Stimulated activated naive CD8-positive, alpha-beta T cell treated with anti-CD3 and anti-CD28 coated beads, Interleukin-15, Interleukin-2, amounts not matched to agents 100 ng/mL and 50 ng/mL, for 24 hours (primary cell): ENCODE measurements around the gene AFF3.

Experiments
- H3K27ac Mint-ChIP-seq: one replicate; pipeline ENCODE4 v1.8.0; 2021; ENCODE audit warnings: mild to moderate bottlenecking, mixed read lengths
- H3K27me3 Mint-ChIP-seq: one replicate; pipeline ENCODE4 v1.8.0; 2021; ENCODE audit warnings: mixed read lengths
- H3K36me3 Mint-ChIP-seq: one replicate; pipeline ENCODE4 v1.8.0; 2021; ENCODE audit warnings: low read depth, mixed read lengths
- H3K4me1 Mint-ChIP-seq: one replicate; pipeline ENCODE4 v1.8.0; 2021; ENCODE audit warnings: low read depth, mixed read lengths
- H3K4me3 Mint-ChIP-seq: one replicate; pipeline ENCODE4 v1.8.0; 2021; ENCODE audit warnings: mild to moderate bottlenecking, mixed read lengths
- H3K9me3 Mint-ChIP-seq: one replicate; pipeline ENCODE4 v1.8.0; 2021; ENCODE audit warnings: mixed read lengths

The AFF3 gene

DNA sequence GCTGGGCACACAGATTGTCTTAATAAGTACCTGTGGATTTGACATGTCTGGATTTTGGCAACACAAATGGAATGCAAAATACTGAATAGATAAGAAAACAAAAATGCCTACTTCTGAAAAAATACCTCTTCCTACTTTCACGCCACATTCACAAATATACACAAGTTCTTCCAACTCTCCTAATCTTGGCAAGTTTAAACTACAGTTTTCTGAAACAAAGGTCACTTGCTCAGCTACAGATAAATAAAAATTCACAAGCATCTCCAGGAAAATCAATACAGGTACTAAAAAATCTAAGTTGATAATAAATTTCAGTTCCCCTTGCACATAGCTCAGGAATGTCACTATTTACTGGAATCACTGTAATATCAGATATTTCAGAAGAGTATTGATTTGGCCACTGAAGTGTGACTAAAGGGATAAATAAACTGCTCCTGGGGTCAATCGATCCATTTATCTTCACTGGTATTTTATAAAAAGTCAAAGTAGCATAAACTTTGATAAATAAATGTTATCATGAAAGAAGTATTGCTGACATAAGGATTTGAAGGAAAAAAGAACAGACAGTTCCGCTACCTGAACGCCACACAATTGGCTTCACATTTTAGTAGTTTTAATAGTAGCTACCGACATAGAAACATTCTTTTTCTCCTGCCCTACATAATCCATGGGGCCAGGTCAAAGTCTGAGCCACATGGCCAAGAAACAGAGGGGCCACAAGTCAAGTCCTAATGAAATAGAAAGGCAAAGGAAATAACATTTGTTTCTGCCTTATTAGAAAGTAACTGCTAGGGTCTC, 243.1 kb downstream of the AFF3 start:
- Mint-ChIP-seq H3K27ac (no peak overlapping the region), H3K4me3 (no peak overlapping the region), H3K9me3 (no peaks in the 10 kb centered on the region), H3K36me3 (no peaks in the 10 kb centered on the region), H3K27me3 (no peaks in the 10 kb centered on the region), H3K4me1 (no peaks in the 10 kb centered on the region)

DNA sequence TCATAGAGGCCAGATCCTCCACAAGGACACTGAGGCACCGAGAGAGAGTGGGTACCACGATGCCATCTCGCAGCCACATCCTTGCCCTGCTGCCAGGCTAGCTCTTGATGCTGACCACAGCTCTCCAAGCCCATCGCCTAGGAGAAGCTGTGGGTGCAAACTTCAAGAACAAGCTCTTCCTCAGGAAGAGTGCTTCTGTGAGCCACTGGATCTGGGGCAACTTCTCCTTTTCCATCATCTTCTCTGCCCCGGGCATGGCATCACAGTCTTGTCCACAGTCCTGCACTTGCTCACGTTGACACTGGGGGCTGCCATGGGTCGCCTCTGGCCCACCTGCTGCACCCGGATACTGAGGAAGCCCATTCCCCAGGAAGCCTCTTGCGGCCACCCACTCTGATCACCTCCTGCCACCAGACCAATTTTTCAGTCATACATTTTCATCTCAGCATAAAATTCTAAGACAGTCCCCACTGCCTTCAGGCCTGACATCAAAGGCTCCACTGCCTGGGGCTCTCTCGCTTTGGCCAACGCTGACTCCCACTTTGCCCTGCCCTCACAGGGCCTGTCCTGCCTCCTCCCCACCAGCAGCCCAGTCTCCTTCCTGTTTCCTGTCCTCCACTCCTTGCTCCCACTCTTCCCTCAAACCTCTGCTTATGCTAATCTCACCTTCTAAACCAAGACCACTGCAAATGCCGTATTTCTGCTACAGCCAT, 243.9 kb downstream of the AFF3 start:
- no peaks in the 10 kb centered on the region for H3K36me3 Mint-ChIP-seq
- no peak overlapping the region for H3K4me3 Mint-ChIP-seq
- H3K9me3 Mint-ChIP-seq: no peaks in the 10 kb centered on the region
- no peaks in the 10 kb centered on the region for H3K27me3 Mint-ChIP-seq
- H3K27ac Mint-ChIP-seq: no peak overlapping the region
- H3K4me1 Mint-ChIP-seq: no peaks in the 10 kb centered on the region

DNA sequence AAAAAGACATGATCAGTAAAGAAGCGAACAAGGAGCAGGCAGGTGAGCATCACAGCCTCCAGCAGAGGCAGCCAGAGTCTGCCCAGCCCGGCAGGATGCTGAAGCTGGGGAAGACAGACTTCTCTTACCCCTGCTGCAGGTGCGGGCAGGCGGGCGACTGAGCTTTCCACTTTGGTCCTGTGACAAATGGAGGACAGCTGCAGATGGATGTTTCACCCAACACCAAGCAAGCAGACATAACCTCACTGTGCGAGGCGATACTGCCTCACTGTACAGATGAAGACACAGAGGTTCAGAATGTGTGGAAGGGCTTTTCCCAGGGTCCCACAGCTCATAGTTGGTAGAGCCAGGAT, 251.0 kb downstream of the AFF3 start:
- Mint-ChIP-seq H3K9me3 (no peaks in the 10 kb centered on the region), H3K36me3 (no peaks in the 10 kb centered on the region), H3K27me3 (no peaks in the 10 kb centered on the region), H3K4me1 (no peaks in the 10 kb centered on the region), H3K4me3 (no peak overlapping the region), H3K27ac (no peak overlapping the region)

DNA sequence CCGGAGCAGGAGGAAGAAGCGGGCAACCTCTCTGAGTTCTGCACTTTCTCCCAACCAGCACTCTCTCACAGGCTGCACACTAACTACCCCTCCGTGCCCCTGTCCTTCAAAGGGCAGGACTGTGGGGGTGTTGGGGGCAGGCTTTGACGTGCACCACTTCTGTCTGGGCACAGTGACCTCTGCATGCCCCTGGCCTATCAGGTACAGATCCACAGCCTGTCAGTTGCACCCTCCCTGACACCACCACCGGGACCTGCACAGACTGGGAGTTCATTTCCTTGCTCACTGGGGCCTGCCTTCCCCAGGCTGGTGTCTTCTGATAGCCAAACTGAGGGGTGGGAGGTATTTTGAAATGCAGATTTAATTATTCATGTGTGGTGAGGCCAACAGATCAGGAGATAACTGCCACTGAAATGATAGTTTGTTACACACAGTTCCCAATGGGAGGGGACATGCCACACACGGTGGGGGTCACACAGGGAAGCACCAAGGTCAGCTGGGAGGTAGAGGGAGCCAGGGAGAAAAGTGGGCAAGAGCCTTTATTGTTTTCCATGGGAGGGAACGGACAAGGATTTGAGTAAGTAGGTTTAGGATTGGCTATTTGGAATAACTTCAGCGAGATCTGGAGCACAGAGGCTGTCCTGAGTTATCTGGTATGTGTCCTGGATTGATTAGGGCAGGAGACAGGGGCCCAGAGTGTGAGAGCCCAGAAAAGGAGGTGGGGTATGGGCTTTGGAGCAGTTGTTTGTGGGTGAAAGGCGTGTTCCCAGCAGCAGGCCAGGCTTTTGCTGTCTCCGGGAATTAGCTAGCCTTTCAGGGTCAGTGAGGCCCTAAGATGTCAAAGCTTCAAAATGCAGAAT, 251.6 kb downstream of the AFF3 start:
- no peaks in the 10 kb centered on the region for H3K36me3 Mint-ChIP-seq
- H3K4me3 Mint-ChIP-seq: no peak overlapping the region
- H3K4me1 Mint-ChIP-seq: no peaks in the 10 kb centered on the region

DNA sequence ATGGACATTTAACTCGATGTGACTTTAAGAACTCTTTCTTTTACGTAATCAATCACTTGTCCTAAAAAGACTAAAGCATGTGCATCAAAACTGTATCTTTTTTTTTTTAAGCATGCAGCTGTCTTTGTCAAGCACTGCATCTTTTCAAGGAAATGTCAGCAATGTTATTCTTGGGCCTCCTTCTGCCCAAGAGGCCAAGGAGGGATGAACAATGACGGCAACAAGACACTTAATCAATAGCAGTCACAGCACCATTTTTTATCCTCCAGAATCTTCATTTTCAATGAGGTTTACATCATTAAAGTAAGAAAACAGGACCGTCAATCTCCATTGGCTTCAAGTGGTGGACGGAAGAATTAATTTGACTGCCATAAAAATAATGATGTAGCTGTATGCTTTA, 253.8 kb downstream of the AFF3 start:
- no peaks in the 10 kb centered on the region for H3K4me1 Mint-ChIP-seq
- no peaks in the 10 kb centered on the region for H3K36me3 Mint-ChIP-seq
- no peak overlapping the region for H3K4me3 Mint-ChIP-seq
- no peak overlapping the region for H3K27ac Mint-ChIP-seq
- no peaks in the 10 kb centered on the region for H3K27me3 Mint-ChIP-seq
- H3K9me3 Mint-ChIP-seq: no peaks in the 10 kb centered on the region

More for the DNA sequence above, 251.6 kb downstream of the AFF3 start:
- no peaks in the 10 kb centered on the region for H3K9me3 Mint-ChIP-seq
- H3K27me3 Mint-ChIP-seq: no peaks in the 10 kb centered on the region
- H3K27ac Mint-ChIP-seq: no peak overlapping the region

DNA sequence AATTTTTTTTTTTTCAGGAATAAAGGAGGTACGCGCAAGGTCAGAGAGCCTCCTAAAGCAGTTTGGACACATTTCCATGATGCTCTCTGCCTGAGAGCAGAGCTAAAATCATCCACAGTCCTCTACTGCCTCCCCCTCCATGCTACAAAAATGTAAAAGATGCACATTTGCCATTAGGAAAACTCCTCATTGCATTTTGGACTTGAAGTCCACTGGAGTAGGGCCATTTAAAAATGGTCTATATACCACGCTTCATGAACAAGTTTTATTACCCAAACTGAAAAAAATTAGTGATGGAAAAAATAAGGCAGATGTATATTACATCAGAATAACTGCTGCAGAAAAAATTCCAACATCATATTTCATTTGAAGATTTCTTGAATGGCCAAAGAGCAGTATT, 256.0 kb downstream of the AFF3 start:
- Mint-ChIP-seq H3K27ac (no peak overlapping the region), H3K9me3 (no peaks in the 10 kb centered on the region), H3K4me3 (no peak overlapping the region), H3K36me3 (no peaks in the 10 kb centered on the region), H3K4me1 (no peaks in the 10 kb centered on the region), H3K27me3 (no peaks in the 10 kb centered on the region)

DNA sequence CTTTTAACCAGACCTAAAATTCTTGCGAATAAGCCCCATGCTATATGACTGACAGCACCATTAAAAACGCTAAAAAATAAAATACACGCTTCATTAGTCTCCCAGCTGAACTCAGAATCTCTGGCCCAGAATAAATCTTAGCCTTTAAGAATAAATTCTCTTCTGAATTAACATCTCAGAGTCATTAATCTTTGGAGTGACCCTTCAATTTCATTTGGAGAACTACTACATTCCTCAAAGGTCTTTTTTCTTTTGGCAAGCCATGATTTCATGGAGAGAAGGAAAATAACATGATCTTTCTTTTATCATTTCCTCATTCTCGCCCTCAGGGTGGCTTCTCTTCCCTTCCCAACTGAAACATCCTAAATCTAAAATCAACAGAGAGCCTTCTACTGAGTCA, 259.0 kb downstream of the AFF3 start:
- Mint-ChIP-seq H3K4me1 (peaks cover 21% of the 10 kb centered on the region), H3K4me3 (no peak overlapping the region), H3K36me3 (no peaks in the 10 kb centered on the region), H3K27me3 (no peaks in the 10 kb centered on the region), H3K27ac (no peak overlapping the region), H3K9me3 (no peaks in the 10 kb centered on the region)

DNA sequence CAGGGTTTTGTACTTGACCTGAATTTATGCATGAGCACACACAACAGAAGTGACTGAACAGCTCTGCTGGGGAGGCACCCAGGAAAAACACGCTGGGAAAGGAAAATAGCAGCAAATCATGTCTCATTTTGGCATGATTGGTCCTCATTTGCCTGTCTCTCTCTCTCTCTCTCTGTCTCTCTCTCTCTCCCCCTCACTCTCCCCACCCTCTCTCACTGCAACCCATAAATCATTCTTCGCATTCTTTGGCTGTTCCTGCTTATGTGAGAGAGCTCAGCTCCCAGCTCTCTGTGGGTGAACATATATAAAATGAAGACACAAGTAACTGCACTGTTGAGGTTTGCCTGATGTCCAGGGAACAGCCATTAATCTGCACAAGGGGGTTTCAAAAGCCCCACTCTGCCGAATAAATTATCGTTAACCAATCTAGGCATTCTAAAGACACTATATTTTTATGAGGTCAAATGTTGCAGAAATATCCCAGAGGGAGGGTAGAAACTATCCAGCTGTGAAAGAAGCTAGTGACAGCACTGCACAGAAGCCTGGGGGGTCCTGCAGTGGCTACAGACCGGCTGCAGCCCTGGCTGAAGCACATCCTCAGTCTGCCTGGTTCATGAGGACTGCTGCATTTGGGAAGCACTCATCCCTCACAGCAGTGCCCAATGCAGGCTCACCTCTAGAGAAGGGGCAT, 260.3 kb downstream of the AFF3 start:
- H3K27ac Mint-ChIP-seq: no peak overlapping the region
- H3K27me3 Mint-ChIP-seq: no peaks in the 10 kb centered on the region
- H3K9me3 Mint-ChIP-seq: no peaks in the 10 kb centered on the region
- H3K4me3 Mint-ChIP-seq: no peak overlapping the region
- no peaks in the 10 kb centered on the region for H3K36me3 Mint-ChIP-seq
- peaks cover 21% of the 10 kb centered on the region for H3K4me1 Mint-ChIP-seq

DNA sequence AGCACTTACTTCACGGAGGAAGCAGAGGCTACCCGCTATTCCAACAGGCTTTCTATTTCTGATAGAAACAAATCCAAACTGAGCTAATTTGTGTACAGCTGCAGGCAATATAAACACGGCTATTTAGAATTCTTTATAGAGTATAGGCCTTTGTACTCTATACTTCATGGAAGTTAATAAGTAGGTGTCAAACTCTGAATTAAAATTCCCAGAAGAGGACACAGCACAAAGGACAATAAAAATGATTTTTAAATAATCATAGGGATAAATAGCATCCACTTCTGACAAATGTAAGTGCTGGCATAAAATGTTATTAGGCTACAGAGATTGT, 261.5 kb downstream of the AFF3 start:
- no peaks in the 10 kb centered on the region for H3K9me3 Mint-ChIP-seq
- no peak overlapping the region for H3K27ac Mint-ChIP-seq
- H3K36me3 Mint-ChIP-seq: no peaks in the 10 kb centered on the region
- no peaks in the 10 kb centered on the region for H3K27me3 Mint-ChIP-seq
- H3K4me1 Mint-ChIP-seq: peaks cover 21% of the 10 kb centered on the region
- no peak overlapping the region for H3K4me3 Mint-ChIP-seq

DNA sequence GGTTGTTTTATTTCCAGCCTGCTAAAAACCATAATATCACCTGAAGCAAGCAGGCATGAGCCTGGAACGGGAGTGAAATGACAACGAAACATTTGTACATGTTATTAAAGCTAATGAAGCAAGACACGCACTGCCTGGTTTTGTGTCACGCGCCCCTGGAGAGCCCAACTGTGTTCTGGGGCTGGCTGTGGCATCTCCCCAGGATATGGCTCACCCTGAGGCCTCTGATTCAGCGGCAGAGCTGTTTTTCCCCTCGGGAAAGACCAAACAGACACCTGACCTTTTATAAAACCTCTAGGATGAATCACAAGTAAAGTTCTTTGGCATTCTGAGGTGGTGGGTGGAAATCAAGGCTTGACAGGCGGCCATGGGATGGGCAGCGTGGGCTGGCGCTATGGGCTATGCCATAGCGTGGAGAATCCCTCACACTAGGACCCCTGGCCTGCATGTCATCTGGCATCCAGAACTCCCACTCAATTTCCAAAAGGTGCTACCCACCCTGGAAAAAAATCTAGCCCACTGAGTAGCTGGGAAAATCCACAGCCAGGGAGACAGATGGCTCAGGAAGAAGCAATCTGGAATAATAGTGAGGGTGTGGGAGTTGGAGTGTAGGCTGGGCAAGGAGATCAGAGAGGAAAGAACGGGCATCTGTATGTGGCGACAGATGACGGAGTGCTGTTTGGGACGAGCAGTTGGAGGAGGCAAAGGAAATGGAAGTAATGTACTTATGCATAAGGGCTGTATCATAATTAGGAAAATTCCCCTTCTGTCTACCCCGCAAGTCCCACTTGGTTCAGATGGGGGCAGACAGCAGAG, 262.0 kb downstream of the AFF3 start:
- H3K27me3 Mint-ChIP-seq: no peaks in the 10 kb centered on the region
- H3K4me3 Mint-ChIP-seq: no peak overlapping the region
- peaks cover 21% of the 10 kb centered on the region for H3K4me1 Mint-ChIP-seq
- H3K36me3 Mint-ChIP-seq: no peaks in the 10 kb centered on the region
- no peaks in the 10 kb centered on the region for H3K9me3 Mint-ChIP-seq
- peak overlapping the region; percentile 41 for H3K27ac Mint-ChIP-seq

DNA sequence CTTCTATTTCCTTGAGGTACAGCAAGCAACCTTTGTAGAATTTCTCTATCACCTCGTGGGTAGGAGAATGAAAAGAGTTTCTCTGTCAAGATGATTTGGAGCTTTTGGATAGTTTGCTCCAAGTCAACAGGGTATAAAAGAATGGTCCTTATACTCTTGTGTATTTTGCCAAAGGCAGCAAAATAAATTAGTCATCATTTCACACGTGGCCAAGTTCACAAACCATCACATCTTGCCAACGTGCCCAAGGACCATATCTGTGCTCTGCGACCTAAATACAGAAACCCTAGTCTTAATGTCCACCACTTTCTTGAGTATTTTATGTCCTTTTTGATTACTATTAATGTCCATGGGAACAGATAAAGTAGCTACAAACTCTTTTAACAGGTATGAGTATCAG, 262.9 kb downstream of the AFF3 start:
- no peaks in the 10 kb centered on the region for H3K9me3 Mint-ChIP-seq
- no peaks in the 10 kb centered on the region for H3K36me3 Mint-ChIP-seq
- H3K27ac Mint-ChIP-seq: no peak overlapping the region
- H3K4me1 Mint-ChIP-seq: peaks cover 21% of the 10 kb centered on the region
- no peak overlapping the region for H3K4me3 Mint-ChIP-seq
- no peaks in the 10 kb centered on the region for H3K27me3 Mint-ChIP-seq

DNA sequence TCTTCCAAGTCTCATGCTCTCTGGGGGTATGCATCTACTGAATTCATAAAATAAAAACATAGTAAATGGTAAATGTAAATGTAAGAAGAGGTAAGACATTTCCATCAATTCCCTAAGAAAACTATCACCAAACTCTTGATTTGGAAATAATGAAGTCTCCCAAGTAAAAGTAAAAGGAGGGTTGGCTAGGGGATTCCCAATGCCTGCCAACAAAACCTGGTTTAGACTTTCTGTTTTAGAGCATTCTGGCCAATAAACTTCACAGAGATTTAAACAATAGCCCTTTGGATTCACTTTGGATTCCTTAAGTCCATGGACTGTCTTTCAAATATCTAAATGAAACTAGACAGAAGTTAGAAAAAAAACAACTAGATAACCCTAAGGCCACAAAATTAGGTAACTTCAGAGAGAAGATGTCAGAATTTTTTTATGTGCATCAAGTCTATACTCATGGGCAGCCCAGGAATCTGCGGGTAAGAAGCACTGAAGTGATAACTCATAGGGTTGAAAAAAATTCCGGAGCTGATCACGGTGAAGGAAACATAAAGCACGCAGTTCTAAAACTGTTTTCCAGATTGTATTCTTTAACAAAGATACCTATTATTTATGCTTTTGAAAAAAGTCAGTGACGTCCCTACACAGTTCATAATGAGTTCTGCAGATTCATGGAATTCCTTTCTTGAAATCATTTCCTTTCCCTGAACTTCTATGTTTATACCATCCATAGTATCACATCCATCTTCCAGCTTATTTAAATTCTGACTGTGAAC, 263.6 kb downstream of the AFF3 start:
- Mint-ChIP-seq H3K9me3 (no peaks in the 10 kb centered on the region), H3K27me3 (no peaks in the 10 kb centered on the region), H3K4me1 (peaks cover 21% of the 10 kb centered on the region), H3K36me3 (no peaks in the 10 kb centered on the region), H3K4me3 (no peak overlapping the region), H3K27ac (no peak overlapping the region)

DNA sequence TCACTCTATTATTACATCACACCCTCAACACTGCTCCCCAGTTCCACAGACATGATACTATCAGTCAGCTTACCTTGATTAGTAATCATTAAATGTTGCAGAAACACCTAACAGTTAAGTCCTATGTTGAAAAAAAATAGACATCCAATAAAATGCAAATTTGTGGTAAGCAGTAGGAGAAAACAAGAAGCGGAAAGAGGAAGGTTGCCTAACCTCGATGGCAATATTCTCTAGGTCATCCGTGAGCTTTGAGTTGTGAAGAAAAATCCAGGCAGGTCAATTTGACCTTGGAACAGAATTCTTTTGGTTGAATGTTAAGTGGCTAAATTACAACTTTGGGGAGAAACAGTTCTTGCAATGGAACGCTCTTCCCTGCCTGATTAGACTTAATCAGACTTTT, 264.4 kb downstream of the AFF3 start:
- no peak overlapping the region for H3K4me3 Mint-ChIP-seq
- H3K36me3 Mint-ChIP-seq: no peaks in the 10 kb centered on the region
- no peaks in the 10 kb centered on the region for H3K9me3 Mint-ChIP-seq
- no peaks in the 10 kb centered on the region for H3K27me3 Mint-ChIP-seq
- no peak overlapping the region for H3K27ac Mint-ChIP-seq
- H3K4me1 Mint-ChIP-seq: peaks cover 21% of the 10 kb centered on the region

DNA sequence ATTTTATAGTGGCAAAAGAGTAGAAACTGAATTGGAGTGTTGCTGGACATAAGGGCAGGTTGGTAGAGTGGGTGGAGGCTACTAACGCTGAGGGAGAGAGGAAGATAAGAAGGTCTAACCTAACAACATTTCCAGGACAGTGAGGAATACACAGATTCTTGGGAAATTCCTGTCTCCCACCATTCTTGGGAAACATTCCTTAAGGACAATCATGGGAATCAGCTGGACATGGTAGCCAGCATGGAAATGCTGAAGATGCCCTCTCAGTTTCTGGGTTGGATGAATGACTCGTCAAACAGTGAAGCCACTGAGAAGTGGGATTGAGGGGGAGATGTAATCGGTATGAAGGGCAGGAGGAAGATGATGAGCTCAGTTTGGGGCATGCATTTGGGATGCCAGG, 265.4 kb downstream of the AFF3 start:
- H3K9me3 Mint-ChIP-seq: no peaks in the 10 kb centered on the region
- H3K27me3 Mint-ChIP-seq: no peaks in the 10 kb centered on the region
- no peak overlapping the region for H3K27ac Mint-ChIP-seq
- no peaks in the 10 kb centered on the region for H3K36me3 Mint-ChIP-seq
- no peak overlapping the region for H3K4me3 Mint-ChIP-seq
- H3K4me1 Mint-ChIP-seq: peaks cover 21% of the 10 kb centered on the region
